HepG2 (cell line): ENCODE results near the gene NUP85. TPM values are rescaled to one million over a fixed set of nuclear protein-coding genes. Genes with fewer than 3 reads are reported as not detected.

ENCODE experiments used
- ATAC-seq: fragments of 200-7000 bp; cut with Tn5 transposase; 3 replicates; pipeline ENCODE4 v1.9.1; 2020; ENCODE audit warnings: mild to moderate bottlenecking, moderate library complexity
- BruUV-seq: library from RNA; stranded (reverse); fragments of 400-500 nt; replicated peaks from 2 replicates; lab custom pipeline; 2021; lab: Mats Ljungman, UMichigan
- CTCF ChIA-PET: fragments of 300-600 bp; formaldehyde crosslinking; extraction: SDS; loops from one replicate; lab custom pipeline; 2021; ENCODE audit warnings: low total read pairs, inconsistent platforms, low intra/inter-chr PET ratio; lab: Yijun Ruan, JAX
- POLR2A ChIA-PET: fragments of 350-600 bp; sonication (Branson Sonifier 250); formaldehyde crosslinking; loops from one replicate; lab custom pipeline; 2020; ENCODE audit warnings: antibody characterized with exemption, inconsistent platforms; lab: Yijun Ruan, JAX
- DNase-seq: peaks from one replicate; pipeline ENCODE4 v3.0.0-alpha.2; 2015; ENCODE audit warnings: low spot score
- FAIRE-seq: peaks from 3 replicates; lab custom pipeline; 2011; peaks lifted over from hg19 to GRCh38; lab: Jason Lieb, UNC
- H2AFZ ChIP-seq: one replicate; pipeline ENCODE4 v1.6.1; 2011; ENCODE audit warnings: low read length, inconsistent platforms
- H3K27ac ChIP-seq: fragments of 300-600 bp; 3 replicates; pipeline ENCODE4 v1.8.0; 2011; ENCODE audit warnings: mixed run types, mild to moderate bottlenecking, mixed read lengths, low read length, inconsistent platforms; ENCODE audit not compliant: insufficient read depth; ENCODE audit errors: extremely low read length
- H3K27me3 ChIP-seq, 2 experiments: fragments of 200-600 bp in 1 of 2; 2 replicates in 1 of 2; 3 replicates in 1 of 2; pipeline versions ENCODE4 v1.6.0 to v1.8.0; 2011; ENCODE audit warnings: low read length in 2 of 2, mild to moderate bottlenecking in 2 of 2, moderate library complexity in 2 of 2, inconsistent platforms in 1 of 2; ENCODE audit not compliant: insufficient read depth in 2 of 2, control insufficient read depth in 1 of 2
- H3K36me3 ChIP-seq, 2 experiments: fragments of 200-600 bp in 1 of 2; replicated peaks in 1 of 2; 2 replicates in 1 of 2; 3 replicates in 1 of 2; pipeline versions ENCODE4 v1.5.1 to v1.8.0; 2011; ENCODE audit warnings: low read length in 2 of 2, inconsistent platforms in 1 of 2; ENCODE audit not compliant: insufficient read depth in 2 of 2, control insufficient read depth in 1 of 2
- H3K4me1 ChIP-seq: 2 replicates; pipeline ENCODE4 v1.5.1; 2012; ENCODE audit warnings: low read length, inconsistent platforms; ENCODE audit not compliant: insufficient read depth
- H3K4me2 ChIP-seq: 2 replicates; pipeline ENCODE4 v1.6.0; 2011; ENCODE audit warnings: low read depth, low read length, inconsistent platforms
- H3K4me3 ChIP-seq, 3 experiments: fragments of 200-600 bp in 1 of 3; sonication (generic), shearing (Covaris generic) in 1 of 3; replicated peaks in 1 of 3; 2 replicates each; pipeline ENCODE4 v1.5.1; 2011 to 2016; ENCODE audit warnings: low read length in 3 of 3, inconsistent platforms in 2 of 3, low read depth in 2 of 3, mild to moderate bottlenecking in 2 of 3, control low read depth in 1 of 3, mixed read lengths in 1 of 3; ENCODE audit not compliant: insufficient read depth in 1 of 3
- H3K79me2 ChIP-seq: one replicate; pipeline ENCODE4 v1.6.1; 2011; ENCODE audit warnings: low read length, inconsistent platforms; ENCODE audit not compliant: insufficient read depth
- H3K9ac ChIP-seq: 2 replicates; pipeline ENCODE4 v1.6.0; 2011; ENCODE audit warnings: mild to moderate bottlenecking, low read depth, low read length, inconsistent platforms; ENCODE audit not compliant: insufficient read depth
- H3K9me3 ChIP-seq: 2 replicates; pipeline ENCODE4 v1.5.1; 2012; ENCODE audit warnings: mild to moderate bottlenecking, low read length
- H4K20me1 ChIP-seq: 2 replicates; pipeline ENCODE4 v1.6.0; 2011; ENCODE audit warnings: inconsistent platforms, mild to moderate bottlenecking, low read length, moderate library complexity; ENCODE audit not compliant: insufficient read depth
- EED ChIP-seq: sonication (generic); formaldehyde crosslinking; IDR thresholded peaks from 2 replicates; pipeline ENCODE4 v1.5.0; 2020; ENCODE audit warnings: mild to moderate bottlenecking, missing genetic modification reagents
- ISX ChIP-seq: sonication (generic); formaldehyde crosslinking; conservative IDR thresholded peaks from 2 replicates; pipeline ENCODE4 v1.5.0; 2020; ENCODE audit warnings: missing genetic modification reagents
- KLF16 ChIP-seq, 2 experiments: sonication (generic) in 1 of 2; formaldehyde crosslinking in 1 of 2; IDR thresholded peaks; 2 replicates each; pipeline versions ENCODE4 v1.6.1 to v1.8.0; 2016 to 2023; ENCODE audit warnings: missing genetic modification reagents in 2 of 2, missing compliant biosample characterization in 1 of 2
- MATR3 ChIP-seq: sonication (generic); formaldehyde crosslinking; IDR thresholded peaks from 2 replicates; pipeline ENCODE4 v1.4.0; 2020; ENCODE audit warnings: missing genetic modification reagents
- NFE2L1 ChIP-seq: sonication (generic); formaldehyde crosslinking; IDR thresholded peaks from 2 replicates; pipeline ENCODE4 v1.4.0; 2020; ENCODE audit warnings: missing genetic modification reagents, mild to moderate bottlenecking, borderline replicate concordance
- NR2C2 ChIP-seq: sonication (generic); formaldehyde crosslinking; IDR thresholded peaks from 2 replicates; pipeline ENCODE4 v1.4.0; 2020; ENCODE audit warnings: missing genetic modification reagents, mild to moderate bottlenecking, moderate library complexity, borderline replicate concordance
- NR3C1 ChIP-seq: sonication (generic); formaldehyde crosslinking; IDR thresholded peaks from 2 replicates; pipeline ENCODE4 v1.4.0; 2020; ENCODE audit warnings: missing genetic modification reagents
- RFX3 ChIP-seq: IDR thresholded peaks from 2 replicates; pipeline ENCODE4 v1.6.1; 2016; ENCODE audit warnings: missing biosample characterization, missing genetic modification reagents
- TCF7 ChIP-seq: sonication (generic); IDR thresholded peaks from 2 replicates; pipeline ENCODE4 v1.6.1; 2016; ENCODE audit warnings: antibody characterized with exemption, low read depth
- ZNF451 ChIP-seq: sonication (generic); formaldehyde crosslinking; IDR thresholded peaks from 2 replicates; pipeline ENCODE4 v1.5.0; 2020; ENCODE audit warnings: mild to moderate bottlenecking, missing genetic modification reagents
- ZNF607 ChIP-seq: sonication (generic); formaldehyde crosslinking; IDR thresholded peaks from 2 replicates; pipeline ENCODE4 v1.5.1; 2020; ENCODE audit warnings: missing genetic modification reagents, mild to moderate bottlenecking, borderline replicate concordance
- WGBS: methylation state at CpG from one replicate; pipeline ENCODE4 v1.1.6; 2017; ENCODE audit warnings: low lambda C conversion rate; 5-methylcytosine and 5-hydroxymethylcytosine counted together
- in situ Hi-C: cut with HindIII; loops from 2 replicates; pipeline ENCODE4 v1.10.0; 2017; ENCODE audit warnings: low pct_unique_long_range_greater_than_20kb; ENCODE audit not compliant: extremely low pct_ligation_motif_present
- intact Hi-C: fragments of 100-400 bp; cut with micrococcal nuclease; formaldehyde crosslinking; loops from one replicate; pipeline ENCODE4 v1.10.0; 2022; ENCODE audit not compliant: unreplicated experiment
- polyA plus RNA-seq, 8 experiments: library from polyadenylated mRNA; depleted of rRNA in 3 of 8; stranded (reverse) in 7 of 8; unstranded in 1 of 8; fragments of >200 nt; fragmentation: Illumina TruSeq in 4 of 8; extraction: Trizol in 4 of 8; gene quantifications; 2 replicates each; pipeline versions ENCODE4 v1.2.1 to v1.2.3, GENCODE V29; 2011 to 2016; ENCODE audit warnings: low read depth in 4 of 8, missing spikeins in 1 of 8, mixed read lengths in 1 of 8; ENCODE audit not compliant: insufficient read depth in 1 of 8
- total RNA-seq, 5 experiments: library from RNA; depleted of rRNA; stranded (reverse); fragments of >200 nt; fragmentation: Illumina TruSeq; extraction: Trizol; gene quantifications; 2 replicates each; pipeline ENCODE4 v1.2.3, GENCODE V29; 2016; ENCODE audit warnings: low read depth in 1 of 5
- TF ChIP-seq, protein P1 (sequence below): IDR thresholded peaks from 2 replicates; pipeline ENCODE4 v1.6.1; 2016; ENCODE audit warnings: low read depth, borderline replicate concordance
- TF ChIP-seq, protein P2 (sequence below): sonication (generic); formaldehyde crosslinking; IDR thresholded peaks from 2 replicates; pipeline ENCODE4 v1.4.0; 2020; ENCODE audit warnings: missing genetic modification reagents
- TF ChIP-seq, protein P3 (sequence below): sonication (generic); formaldehyde crosslinking; conservative IDR thresholded peaks from 2 replicates; pipeline ENCODE4 v1.8.0; 2022; ENCODE audit warnings: low read depth, missing genetic modification reagents
- TF ChIP-seq, protein P4 (sequence below): IDR thresholded peaks from 2 replicates; pipeline ENCODE4 v1.6.1; 2016
- TF ChIP-seq, protein P5 (sequence below): sonication (generic); formaldehyde crosslinking; IDR thresholded peaks from 2 replicates; pipeline ENCODE4 v1.4.0; 2020; ENCODE audit warnings: mild to moderate bottlenecking, missing genetic modification reagents

NUP85 gene
- total and polyA plus RNA-seq, 2 of the 13 experiments (the other 11 are each of a cell fraction or from before 2014, with no cell fraction given) = 89.1 to 124 TPM

DNA sequence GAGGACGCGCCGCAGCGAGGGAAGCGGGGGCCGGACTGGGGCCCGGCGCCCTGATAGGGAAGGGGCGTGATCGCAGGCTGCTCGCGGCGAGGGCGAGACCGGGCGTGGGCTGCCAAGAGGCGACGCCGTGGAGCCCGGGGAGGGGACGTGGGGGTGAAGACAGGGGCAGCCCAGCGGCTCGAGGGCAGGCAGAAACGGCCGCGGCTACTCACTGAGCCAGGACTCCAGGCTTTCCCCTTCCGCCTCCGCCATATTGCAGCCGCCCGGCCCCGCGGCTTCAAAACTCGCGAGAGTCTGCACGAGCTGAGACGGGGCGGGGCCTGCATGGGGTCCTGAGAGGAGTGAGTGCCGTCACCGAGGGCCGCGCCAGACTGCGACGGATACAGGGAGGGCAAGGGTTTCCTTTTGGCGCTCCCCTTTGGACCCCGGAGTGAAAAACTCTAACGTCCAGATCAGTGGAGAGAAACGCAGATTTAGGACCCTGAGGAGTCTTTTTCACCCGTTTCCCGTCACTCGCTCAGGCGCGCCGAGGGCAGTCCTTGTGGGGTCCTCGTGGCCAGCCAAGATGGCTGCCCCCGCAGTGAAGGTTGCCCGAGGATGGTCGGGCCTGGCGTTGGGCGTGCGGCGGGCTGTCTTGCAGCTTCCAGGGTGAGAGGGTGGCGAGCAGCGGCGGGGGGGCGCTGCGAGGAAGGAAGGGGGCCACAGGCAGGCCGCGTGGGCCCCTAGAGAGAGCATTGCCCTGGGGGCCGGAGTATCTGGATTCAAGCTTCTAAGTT lies 56.0 kb downstream of the NUP85 start, which contains the start of the genes GGA3 and MRPS7:
TSS of gene GGA3 (minus strand) at position 271 of the 776 bp plus-strand sequence. CDS start at position 252, 19 bp downstream.
TSS of gene MRPS7 (plus strand) at position 544 of the 776 bp plus-strand sequence. CDS start at position 566, 22 bp downstream.
- peak; percentile 92 for DNase-seq
- in situ Hi-C loops (no loop called here), intact Hi-C loops (no loop called here)
- H3K4me1 ChIP-seq = peaks cover 44% of the 10 kb centered on the region
- peak within 1 kb of the TSS; percentile 95 for H3K4me2 ChIP-seq
- ChIA-PET CTCF (no interaction called here), POLR2A (interaction anchor here (0.6 to 3.7 kb wide), 29 partner anchors 9 to 388 kb away, joined by 3 to 93 read pairs (median 4); partner anchors contain the start of genes ARMC7, GRB2, HID1 and MIF4GD)
- H3K27me3 ChIP-seq = no peaks in the 10 kb centered on the region; a peak in 1 of 5 replicates
- H3K9me3 ChIP-seq = no peaks in the 10 kb centered on the region
- no peak for FAIRE-seq
- BruUV-seq = no TSS peak
- peak within 1 kb of the TSS; percentile 72 to 89 (median 77) for H3K4me3 ChIP-seq
- peak within 1 kb of the TSS; percentile 98 for H3K9ac ChIP-seq
- H2AFZ ChIP-seq = peak within 1 kb of the TSS; percentile 78
- peaks cover 11 to 23% of the 10 kb centered on the region in 2 experiments for H3K36me3 ChIP-seq
- no peaks in the 10 kb centered on the region for H4K20me1 ChIP-seq
- H3K79me2 ChIP-seq = peaks cover 57% of the 10 kb centered on the region
- peak within 1 kb of the TSS; percentile 97 for H3K27ac ChIP-seq
- ATAC-seq = peak; percentile 95
- 2% methylated on average over 39 of the region's 69 CpGs for WGBS
- TF ChIP-seq, protein P1, sequence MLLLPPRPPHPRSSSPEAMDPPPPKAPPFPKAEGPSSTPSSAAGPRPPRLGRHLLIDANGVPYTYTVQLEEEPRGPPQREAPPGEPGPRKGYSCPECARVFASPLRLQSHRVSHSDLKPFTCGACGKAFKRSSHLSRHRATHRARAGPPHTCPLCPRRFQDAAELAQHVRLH = peak; percentile 71
- TF ChIP-seq NR2C2 (CRISPR knock-in tag) (peak; percentile 69), ZNF451 (CRISPR knock-in tag) (no peak), KLF16 (CRISPR knock-in tag; IDR thresholded peaks at IDR 0.05) (peak in 1 of 2 experiments; percentile 67; a peak in 1 of 4 replicates), ZNF607 (CRISPR knock-in tag) (peak; percentile 95), RFX3 (CRISPR knock-in tag) (no peak), TCF7 (no peak), ISX (CRISPR knock-in tag) (no peak; the same call in 1 of the 2 replicates), EED (peak; percentile 98), MATR3 (no peak), NFE2L1 (no peak), NR3C1 (no peak)
- TF ChIP-seq, protein P2, sequence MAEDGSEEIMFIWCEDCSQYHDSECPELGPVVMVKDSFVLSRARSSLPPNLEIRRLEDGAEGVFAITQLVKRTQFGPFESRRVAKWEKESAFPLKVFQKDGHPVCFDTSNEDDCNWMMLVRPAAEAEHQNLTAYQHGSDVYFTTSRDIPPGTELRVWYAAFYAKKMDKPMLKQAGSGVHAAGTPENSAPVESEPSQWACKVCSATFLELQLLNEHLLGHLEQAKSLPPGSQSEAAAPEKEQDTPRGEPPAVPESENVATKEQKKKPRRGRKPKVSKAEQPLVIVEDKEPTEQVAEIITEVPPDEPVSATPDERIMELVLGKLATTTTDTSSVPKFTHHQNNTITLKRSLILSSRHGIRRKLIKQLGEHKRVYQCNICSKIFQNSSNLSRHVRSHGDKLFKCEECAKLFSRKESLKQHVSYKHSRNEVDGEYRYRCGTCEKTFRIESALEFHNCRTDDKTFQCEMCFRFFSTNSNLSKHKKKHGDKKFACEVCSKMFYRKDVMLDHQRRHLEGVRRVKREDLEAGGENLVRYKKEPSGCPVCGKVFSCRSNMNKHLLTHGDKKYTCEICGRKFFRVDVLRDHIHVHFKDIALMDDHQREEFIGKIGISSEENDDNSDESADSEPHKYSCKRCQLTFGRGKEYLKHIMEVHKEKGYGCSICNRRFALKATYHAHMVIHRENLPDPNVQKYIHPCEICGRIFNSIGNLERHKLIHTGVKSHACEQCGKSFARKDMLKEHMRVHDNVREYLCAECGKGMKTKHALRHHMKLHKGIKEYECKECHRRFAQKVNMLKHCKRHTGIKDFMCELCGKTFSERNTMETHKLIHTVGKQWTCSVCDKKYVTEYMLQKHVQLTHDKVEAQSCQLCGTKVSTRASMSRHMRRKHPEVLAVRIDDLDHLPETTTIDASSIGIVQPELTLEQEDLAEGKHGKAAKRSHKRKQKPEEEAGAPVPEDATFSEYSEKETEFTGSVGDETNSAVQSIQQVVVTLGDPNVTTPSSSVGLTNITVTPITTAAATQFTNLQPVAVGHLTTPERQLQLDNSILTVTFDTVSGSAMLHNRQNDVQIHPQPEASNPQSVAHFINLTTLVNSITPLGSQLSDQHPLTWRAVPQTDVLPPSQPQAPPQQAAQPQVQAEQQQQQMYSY = peak; percentile 72; the same call in 1 of the 2 replicates
- TF ChIP-seq, protein P3, sequence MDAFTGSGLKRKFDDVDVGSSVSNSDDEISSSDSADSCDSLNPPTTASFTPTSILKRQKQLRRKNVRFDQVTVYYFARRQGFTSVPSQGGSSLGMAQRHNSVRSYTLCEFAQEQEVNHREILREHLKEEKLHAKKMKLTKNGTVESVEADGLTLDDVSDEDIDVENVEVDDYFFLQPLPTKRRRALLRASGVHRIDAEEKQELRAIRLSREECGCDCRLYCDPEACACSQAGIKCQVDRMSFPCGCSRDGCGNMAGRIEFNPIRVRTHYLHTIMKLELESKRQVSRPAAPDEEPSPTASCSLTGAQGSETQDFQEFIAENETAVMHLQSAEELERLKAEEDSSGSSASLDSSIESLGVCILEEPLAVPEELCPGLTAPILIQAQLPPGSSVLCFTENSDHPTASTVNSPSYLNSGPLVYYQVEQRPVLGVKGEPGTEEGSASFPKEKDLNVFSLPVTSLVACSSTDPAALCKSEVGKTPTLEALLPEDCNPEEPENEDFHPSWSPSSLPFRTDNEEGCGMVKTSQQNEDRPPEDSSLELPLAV (CRISPR knock-in tag) = no peak
- TF ChIP-seq, protein P4, sequence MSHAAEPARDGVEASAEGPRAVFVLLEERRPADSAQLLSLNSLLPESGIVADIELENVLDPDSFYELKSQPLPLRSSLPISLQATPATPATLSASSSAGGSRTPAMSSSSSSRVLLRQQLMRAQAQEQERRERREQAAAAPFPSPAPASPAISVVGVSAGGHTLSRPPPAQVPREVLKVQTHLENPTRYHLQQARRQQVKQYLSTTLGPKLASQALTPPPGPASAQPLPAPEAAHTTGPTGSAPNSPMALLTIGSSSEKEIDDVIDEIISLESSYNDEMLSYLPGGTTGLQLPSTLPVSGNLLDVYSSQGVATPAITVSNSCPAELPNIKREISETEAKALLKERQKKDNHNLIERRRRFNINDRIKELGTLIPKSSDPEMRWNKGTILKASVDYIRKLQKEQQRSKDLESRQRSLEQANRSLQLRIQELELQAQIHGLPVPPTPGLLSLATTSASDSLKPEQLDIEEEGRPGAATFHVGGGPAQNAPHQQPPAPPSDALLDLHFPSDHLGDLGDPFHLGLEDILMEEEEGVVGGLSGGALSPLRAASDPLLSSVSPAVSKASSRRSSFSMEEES (CRISPR knock-in tag) = peak; percentile 49; the same call in 1 of the 2 replicates
- TF ChIP-seq, protein P5, sequence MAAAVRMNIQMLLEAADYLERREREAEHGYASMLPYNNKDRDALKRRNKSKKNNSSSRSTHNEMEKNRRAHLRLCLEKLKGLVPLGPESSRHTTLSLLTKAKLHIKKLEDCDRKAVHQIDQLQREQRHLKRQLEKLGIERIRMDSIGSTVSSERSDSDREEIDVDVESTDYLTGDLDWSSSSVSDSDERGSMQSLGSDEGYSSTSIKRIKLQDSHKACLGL (CRISPR knock-in tag) = peak; percentile 85
